Left ventricle myocardium inferior (tissue), 1 donor: Measurements from ENCODE around the gene STK17B. TPM values are rescaled to one million over a fixed set of nuclear protein-coding genes. Genes with fewer than 3 reads are reported as not detected.

Source experiments
- DNase-seq: peaks from one replicate; pipeline ENCODE4 v3.0.0-alpha.2; 2020
- H3K27ac ChIP-seq: fragments of 200-600 bp; replicated peaks from 2 replicates; pipeline ENCODE4 v1.8.0; 2021
- H3K27me3 ChIP-seq: fragments of 200-600 bp; 2 replicates; pipeline ENCODE4 v1.8.0; 2021; ENCODE audit warnings: low read depth
- H3K36me3 ChIP-seq: fragments of 200-600 bp; 2 replicates; pipeline ENCODE4 v1.8.0; 2021
- H3K4me1 ChIP-seq: fragments of 200-600 bp; 2 replicates; pipeline ENCODE4 v1.8.0; 2021
- H3K4me3 ChIP-seq: fragments of 200-600 bp; 2 replicates; pipeline ENCODE4 v1.8.0; 2021; ENCODE audit warnings: mild to moderate bottlenecking, moderate library complexity
- H3K9me3 ChIP-seq: fragments of 200-600 bp; replicated peaks from 2 replicates; pipeline ENCODE4 v1.8.0; 2021
- CTCF ChIP-seq: fragments of 200-600 bp; IDR thresholded peaks from 2 replicates; pipeline ENCODE4 v1.8.0; 2021; ENCODE audit warnings: antibody characterized with exemption, mild to moderate bottlenecking, borderline replicate concordance
- intact Hi-C: fragments of 100-400 bp; cut with micrococcal nuclease; formaldehyde crosslinking; loops from one replicate; pipeline ENCODE4 v1.11.0; 2022
- total RNA-seq: library from RNA; stranded (reverse); fragmentation: NEBNext Ultra II Directional; extraction: Animal tissue kit (Norgen Biotek cat#: 25700); gene quantifications from one replicate; pipeline ENCODE4 v1.2.1, GENCODE V29; 2021
- donor health status: DM: no; HTN: yes; CAD: no; lungs with severe emphysema.

STK17B gene
- total RNA-seq, 1 donor from 2014 or later = 4.9 TPM

GRCh38 chr2:196104066-196104465, 67.3 kb downstream of the STK17B start:
- TF ChIP-seq CTCF = no peak
- Histone ChIP-seq H3K4me1 (no peaks in the 10 kb centered on the region), H3K27me3 (no peaks in the 10 kb centered on the region), H3K4me3 (no peak overlapping the region), H3K36me3 (no peaks in the 10 kb centered on the region), H3K9me3 (no peaks in the 10 kb centered on the region), H3K27ac (no peak overlapping the region)
- intact Hi-C loops = no loop called here
- DNase-seq = no peak

- no peaks in the 10 kb centered on the region for H3K36me3 ChIP-seq
- DNase-seq = no peak
- H3K27me3 ChIP-seq = no peaks in the 10 kb centered on the region
- intact Hi-C loops = no loop called here
- H3K4me1 ChIP-seq = no peaks in the 10 kb centered on the region
- H3K4me3 ChIP-seq = no peak overlapping the region
- TF ChIP-seq CTCF = no peak
- no peak overlapping the region for H3K27ac ChIP-seq
- H3K9me3 ChIP-seq = no peaks in the 10 kb centered on the region
Observed at GRCh38 chr2:196103626-196104025, 67.8 kb downstream of the STK17B start.

GRCh38 chr2:196101325-196101991, 69.9 kb downstream of the STK17B start:
- Histone ChIP-seq H3K9me3 (no peaks in the 10 kb centered on the region), H3K4me1 (no peaks in the 10 kb centered on the region), H3K4me3 (no peak overlapping the region), H3K27ac (no peak overlapping the region), H3K27me3 (no peaks in the 10 kb centered on the region), H3K36me3 (no peaks in the 10 kb centered on the region)
- intact Hi-C loops = no loop called here
- no peak for TF ChIP-seq CTCF
- no peak for DNase-seq

- intact Hi-C loops = no loop called here
- Histone ChIP-seq H3K27ac (no peak overlapping the region), H3K27me3 (no peaks in the 10 kb centered on the region), H3K4me1 (no peaks in the 10 kb centered on the region), H3K36me3 (no peaks in the 10 kb centered on the region), H3K9me3 (no peaks in the 10 kb centered on the region), H3K4me3 (no peak overlapping the region)
- no peak for TF ChIP-seq CTCF
- no peak for DNase-seq
Observed at GRCh38 chr2:196099916-196100315, 71.5 kb downstream of the STK17B start.

GRCh38 chr2:196097864-196098660, 73.3 kb downstream of the STK17B start:
- no peaks in the 10 kb centered on the region for H3K27me3 ChIP-seq
- H3K9me3 ChIP-seq = peaks cover 14% of the 10 kb centered on the region
- H3K36me3 ChIP-seq = no peaks in the 10 kb centered on the region
- no peak overlapping the region for H3K4me3 ChIP-seq
- H3K4me1 ChIP-seq = no peaks in the 10 kb centered on the region
- DNase-seq = no peak
- H3K27ac ChIP-seq = no peak overlapping the region
- intact Hi-C loops = no loop called here
- TF ChIP-seq CTCF = no peak
